ENCODE data around the gene NRIP3.

NRIP3 gene

DNA sequence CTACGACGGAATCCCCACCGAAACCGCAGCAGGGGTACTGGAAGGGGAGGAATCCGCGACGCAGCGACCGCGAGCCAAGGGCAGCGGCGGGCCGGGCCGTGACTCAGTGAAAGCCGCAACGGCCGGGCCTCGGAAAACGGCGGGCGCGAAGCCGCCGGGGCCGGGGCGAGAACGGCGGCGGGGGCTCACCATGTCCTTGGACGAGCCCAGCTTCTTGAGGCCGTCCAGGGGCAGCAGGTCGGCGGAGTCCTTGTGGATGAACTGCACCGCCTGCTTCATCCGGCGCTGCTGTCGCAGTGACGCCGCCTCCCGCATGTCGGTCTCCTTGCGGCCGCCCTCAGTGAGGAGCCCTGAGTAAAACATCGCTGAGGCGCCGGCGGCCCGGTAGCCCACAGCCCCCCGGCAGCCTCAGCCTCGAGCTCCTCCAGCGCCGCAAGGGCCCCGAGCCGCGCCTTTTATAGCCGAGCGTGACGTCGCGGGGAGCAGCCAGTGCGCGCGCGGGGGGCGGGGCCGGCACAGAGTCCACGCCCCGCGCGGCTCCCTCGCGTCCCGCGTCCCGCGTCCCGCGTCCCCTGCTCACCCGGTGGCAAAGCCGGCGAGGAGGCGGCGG, at the start of gene NRIP3:
TSS of gene NRIP3 (minus strand) at position 429 of the 610 bp plus-strand sequence. CDS start at position 363, 66 bp downstream.
- in situ Hi-C loops (cut with MboI; ENCODE audit: low sequenced_read_pairs): no loop called here

DNA sequence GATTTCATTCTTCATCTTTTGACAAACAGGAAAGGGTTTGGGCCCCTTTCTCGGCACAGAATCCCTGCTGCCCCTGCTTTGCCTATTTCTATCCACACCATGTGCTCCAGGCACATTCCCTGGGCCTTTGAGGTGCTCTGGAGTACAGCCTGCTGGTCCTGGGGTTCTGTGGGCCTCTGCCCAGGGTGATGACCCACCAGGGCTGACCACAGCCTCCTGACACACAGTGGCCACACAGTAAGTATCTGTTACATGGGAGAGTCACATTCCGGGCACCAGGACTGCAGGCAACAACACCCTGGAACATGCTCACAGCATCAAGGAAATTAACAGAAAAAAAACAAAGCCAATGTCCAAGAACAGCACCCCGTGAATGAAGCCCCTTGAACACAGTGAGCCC, 48.5 kb upstream of the NRIP3 start:
- in situ Hi-C loops (cut with MboI; ENCODE audit: low sequenced_read_pairs): no loop called here

- in situ Hi-C loops (cut with MboI; ENCODE audit: low sequenced_read_pairs): no loop called here
Observed at GRCh38 chr11:9049959-9050358, 46.2 kb upstream of the NRIP3 start.

- in situ Hi-C loops (cut with MboI; ENCODE audit: low sequenced_read_pairs): no loop called here
Observed at GRCh38 chr11:9047964-9048523, 44.2 kb upstream of the NRIP3 start.

- in situ Hi-C loops (cut with MboI; ENCODE audit: low sequenced_read_pairs): no loop called here
Observed at GRCh38 chr11:9046481-9046880, 42.7 kb upstream of the NRIP3 start.

- in situ Hi-C loops (cut with MboI; ENCODE audit: low sequenced_read_pairs): no loop called here
Observed at GRCh38 chr11:9042488-9042887, 38.7 kb upstream of the NRIP3 start.

GRCh38 chr11:9041747-9042146, 37.9 kb upstream of the NRIP3 start:
- in situ Hi-C loops (cut with MboI; ENCODE audit: low sequenced_read_pairs): no loop called here

GRCh38 chr11:9040410-9040809, 36.6 kb upstream of the NRIP3 start:
- in situ Hi-C loops (cut with MboI; ENCODE audit: low sequenced_read_pairs): no loop called here

DNA sequence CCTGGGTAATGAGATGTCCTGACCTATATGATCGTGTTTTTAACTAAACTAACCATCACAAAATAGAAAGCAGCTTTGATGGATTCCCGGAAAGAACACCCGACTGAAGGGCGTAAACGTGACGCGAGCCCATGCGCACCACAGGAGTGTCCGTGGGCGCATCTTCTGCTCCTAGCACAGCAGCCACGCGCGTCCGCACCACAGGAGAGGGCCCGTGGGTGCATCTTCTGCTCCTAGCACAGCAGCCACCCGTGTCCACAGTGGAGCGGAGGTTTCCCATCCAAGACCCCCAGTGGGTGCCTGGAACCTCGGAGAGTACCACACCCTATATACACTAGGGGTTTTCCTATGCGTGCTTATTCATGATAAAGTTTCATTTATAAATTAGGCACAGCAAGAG, 36.1 kb upstream of the NRIP3 start:
- in situ Hi-C loops (cut with MboI; ENCODE audit: low sequenced_read_pairs): no loop called here

GRCh38 chr11:9039198-9039597, 35.4 kb upstream of the NRIP3 start:
- in situ Hi-C loops (cut with MboI; ENCODE audit: low sequenced_read_pairs): no loop called here

GRCh38 chr11:9038541-9038940, 34.7 kb upstream of the NRIP3 start:
- in situ Hi-C loops (cut with MboI; ENCODE audit: low sequenced_read_pairs): no loop called here

DNA sequence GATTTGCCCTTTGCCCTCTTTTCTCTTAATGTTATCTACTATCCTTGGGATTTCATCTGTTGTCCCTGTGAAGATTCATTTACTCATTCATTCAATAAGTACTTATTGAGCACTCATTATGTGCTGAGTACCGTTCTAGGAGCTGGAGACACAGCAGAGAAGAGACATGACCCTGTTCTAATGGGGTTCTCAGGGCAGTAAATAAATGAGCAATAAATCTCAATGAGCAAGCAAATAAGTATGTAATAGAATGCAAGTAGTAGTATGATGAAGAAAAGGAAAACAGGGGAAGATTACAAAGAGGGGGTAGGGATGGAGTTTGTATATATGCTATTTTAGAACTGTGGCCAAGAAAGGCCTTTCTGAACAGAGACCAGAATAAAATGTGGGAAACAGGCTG, 34.2 kb upstream of the NRIP3 start:
- in situ Hi-C loops (cut with MboI; ENCODE audit: low sequenced_read_pairs): no loop called here

DNA sequence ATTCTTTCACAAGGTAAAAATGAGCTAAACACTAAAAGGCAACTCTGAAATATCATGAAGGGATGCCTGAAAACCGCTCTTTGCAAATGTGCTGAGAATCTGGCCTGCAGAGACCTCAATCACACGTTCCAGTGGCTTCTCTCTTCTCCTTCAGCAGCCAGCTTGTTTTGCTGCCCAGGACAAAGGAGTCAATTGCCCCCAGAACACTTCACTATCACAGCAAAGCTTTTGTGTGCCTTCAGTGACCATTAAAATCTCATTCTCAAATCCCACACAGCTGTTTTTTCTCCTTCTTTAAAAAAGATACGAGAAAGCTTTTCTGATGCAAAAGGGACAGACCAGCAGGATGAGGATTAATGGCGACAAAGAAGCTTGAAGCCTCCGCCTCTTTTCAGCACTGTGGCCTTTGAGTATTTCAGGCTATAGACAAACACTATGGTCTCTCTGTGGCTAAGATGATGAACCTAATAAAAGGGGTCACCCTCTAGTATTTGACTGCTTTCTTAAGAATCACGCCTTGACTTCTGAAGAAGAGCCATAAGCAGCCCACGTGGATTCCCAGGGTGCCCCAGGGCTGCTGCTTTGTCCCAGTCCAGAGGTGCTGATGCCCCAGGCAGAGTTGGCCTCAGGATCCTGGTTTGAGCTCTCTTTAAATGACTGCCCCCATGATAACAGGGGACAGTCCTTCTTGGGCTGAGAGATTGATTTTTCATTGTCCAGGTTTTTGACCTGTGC, 33.4 kb upstream of the NRIP3 start:
- in situ Hi-C loops (cut with MboI; ENCODE audit: low sequenced_read_pairs): no loop called here

DNA sequence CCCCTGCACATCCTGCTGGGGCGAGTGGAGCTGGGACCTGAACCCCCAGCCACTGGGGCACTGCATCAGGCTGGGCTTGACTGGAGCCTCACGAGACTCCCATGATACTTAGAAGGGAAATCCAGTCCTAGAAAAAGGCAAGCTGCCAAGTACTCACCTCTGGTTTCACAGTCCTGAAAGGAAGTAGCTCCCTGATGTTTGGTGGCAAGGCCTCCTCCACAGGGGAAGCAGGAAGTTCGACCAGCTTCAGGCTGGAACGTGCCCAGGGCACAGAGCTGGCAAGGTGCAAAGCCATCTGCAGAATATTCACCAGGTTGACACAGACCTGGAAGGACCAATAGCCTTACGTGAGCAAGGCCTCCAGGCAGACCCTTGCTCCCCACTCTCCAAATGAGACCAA, 26.8 kb upstream of the NRIP3 start:
- in situ Hi-C loops (cut with MboI; ENCODE audit: low sequenced_read_pairs): no loop called here

DNA sequence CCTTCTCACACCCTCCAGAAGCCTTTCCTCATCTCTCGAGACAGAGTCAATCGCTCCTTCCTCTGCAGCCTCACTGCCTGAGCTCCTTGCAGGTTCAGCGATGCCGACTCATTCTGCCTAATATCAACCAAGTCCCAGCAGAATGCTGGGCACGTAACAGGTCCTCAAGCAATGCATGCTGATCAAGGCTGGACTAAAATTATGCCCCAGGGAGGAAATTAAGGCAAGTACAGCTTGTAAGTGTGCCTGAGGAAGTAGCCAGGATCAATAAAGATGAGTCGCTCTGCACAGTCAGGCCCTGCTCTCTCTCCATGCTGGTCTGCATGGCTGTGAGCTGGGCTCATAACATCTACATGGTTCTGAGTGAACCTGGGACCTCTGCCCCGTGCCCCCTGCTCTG, 25.6 kb upstream of the NRIP3 start:
- in situ Hi-C loops (cut with MboI; ENCODE audit: low sequenced_read_pairs): no loop called here

DNA sequence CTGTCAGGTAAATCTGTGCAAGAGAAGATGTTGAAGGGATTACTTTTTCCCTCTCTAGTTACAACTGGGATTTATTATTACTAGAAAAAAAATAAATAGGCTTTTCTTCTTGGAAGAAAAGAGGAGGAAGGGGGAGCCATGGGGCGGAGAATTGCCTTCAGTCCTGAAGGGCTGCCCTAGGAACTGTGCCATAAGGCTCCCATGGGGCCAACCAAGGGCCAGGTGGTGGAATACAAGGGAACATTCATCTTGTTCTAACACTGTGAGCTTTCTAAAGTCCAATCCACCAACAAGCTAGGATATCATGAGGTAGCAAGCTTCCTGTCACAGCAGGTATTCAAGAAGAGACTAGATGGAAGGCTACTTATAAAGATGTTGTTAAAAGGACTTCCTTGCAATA, 24.8 kb upstream of the NRIP3 start:
- in situ Hi-C loops (cut with MboI; ENCODE audit: low sequenced_read_pairs): no loop called here

- in situ Hi-C loops (cut with MboI; ENCODE audit: low sequenced_read_pairs): no loop called here
Observed at GRCh38 chr11:9025101-9025850, 21.5 kb upstream of the NRIP3 start.

DNA sequence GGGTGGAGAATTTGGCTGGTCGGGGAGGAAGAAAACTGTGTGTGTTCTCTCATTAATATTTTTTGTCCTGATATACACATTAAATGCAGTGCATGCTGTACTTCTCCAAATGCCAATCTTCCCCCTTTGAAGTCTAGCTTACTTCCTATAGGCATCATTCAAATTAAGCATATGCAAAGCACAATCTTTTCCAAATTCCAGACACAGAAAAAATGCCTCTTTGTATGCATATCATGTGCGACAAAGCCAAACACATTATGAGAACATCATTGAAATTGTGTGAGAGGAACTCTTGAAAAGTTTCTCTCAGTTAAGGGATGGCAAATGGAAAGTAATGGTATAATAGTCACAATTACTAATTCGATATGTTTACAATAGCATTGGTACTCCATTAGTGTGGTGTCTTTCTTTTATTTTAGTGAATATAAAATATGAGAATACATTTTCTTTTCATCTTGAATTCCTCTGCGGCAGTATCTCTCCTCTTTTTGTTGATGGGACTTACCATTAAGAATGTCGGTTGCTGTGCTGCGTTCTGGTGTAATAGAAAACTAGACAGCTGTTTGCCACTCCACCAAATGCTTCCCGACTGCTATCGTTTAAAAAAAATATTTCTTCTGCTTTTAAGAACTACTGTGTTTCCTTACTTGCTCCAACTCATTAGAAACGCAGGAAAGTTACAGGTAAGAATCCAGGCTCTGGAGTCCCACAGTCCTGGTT, 19.3 kb upstream of the NRIP3 start:
- in situ Hi-C loops (cut with MboI; ENCODE audit: low sequenced_read_pairs): no loop called here

DNA sequence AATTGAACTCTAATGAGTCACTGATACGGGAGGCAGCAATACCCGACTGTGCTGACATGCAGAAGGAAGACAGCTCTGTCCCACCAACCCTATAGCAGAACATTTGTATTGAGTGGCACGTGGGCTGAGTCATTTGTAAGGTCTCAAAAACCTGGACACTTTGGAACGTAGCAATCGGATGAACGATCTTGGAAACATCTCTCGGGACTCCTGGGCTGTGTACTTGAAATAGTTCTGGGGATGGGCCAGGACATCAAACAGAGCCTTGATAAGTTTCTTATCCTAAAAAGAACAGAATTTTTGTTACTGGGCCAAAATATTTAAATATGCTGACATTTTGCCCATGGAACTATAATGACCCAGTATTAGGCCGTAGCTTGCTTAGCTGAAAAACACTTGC, 17.1 kb upstream of the NRIP3 start:
- in situ Hi-C loops (cut with MboI; ENCODE audit: low sequenced_read_pairs): no loop called here

DNA sequence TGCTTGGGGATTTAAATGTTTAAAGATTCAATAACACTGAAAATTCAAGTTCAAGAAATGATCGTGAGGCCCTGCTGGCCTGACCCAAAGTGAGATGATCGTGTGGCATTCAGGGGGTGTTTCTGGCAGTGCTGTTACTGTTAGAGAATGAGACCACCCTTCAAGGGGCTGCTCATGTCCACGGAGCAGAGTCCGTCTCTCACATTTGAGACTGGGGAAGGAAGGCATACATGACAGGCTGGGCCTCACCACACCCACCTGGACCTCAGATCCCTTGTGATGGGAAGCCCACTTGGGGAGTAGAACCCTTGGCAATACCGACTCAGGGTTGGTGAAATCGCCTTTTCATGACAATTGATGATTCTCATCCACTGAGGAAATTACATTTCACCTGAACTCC, 16.1 kb upstream of the NRIP3 start:
- in situ Hi-C loops (cut with MboI; ENCODE audit: low sequenced_read_pairs): no loop called here

DNA sequence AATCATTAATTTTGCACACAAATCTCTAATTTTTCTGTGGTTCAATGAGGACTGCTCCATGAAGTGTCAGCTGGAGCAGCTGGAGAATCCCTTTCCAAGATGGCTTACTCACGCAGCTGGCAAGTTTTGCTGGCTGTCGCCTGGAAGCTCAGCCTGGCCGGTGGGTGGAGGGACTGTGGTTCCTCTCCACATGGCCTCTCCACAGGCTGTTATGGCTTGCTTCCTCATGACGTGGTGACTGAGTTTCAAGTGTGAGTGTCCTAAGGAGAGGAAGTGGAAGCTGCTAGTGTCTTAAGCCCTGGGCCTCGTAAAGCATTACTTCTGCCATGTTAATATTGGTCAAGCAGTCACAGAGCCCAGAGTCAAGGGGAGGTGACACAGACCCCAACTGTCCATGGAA, 14.0 kb upstream of the NRIP3 start:
- in situ Hi-C loops (cut with MboI; ENCODE audit: low sequenced_read_pairs): no loop called here

Measured in hTERT RPE-1 (cell line).